SK-N-MC (cell line): ENCODE data around the gene ANKRD40CL.

Experiments used
- EZH2 ChIP-seq: fragments of 200-600 bp; sonication (generic); IDR thresholded peaks from one replicate; pipeline ENCODE4 v1.6.1; 2017; ENCODE audit warnings: antibody characterized with exemption
- FOXP2 ChIP-seq: optimal IDR thresholded peaks from 2 replicates; pipeline ENCODE3; 2011; ENCODE audit warnings: mild to moderate bottlenecking, moderate library complexity; ENCODE audit not compliant: insufficient read depth; ENCODE audit errors: extremely low read length, control extremely low read depth
- POLR2AphosphoS5 ChIP-seq: IDR thresholded peaks from 2 replicates; pipeline ENCODE4 v1.6.1; 2012; ENCODE audit warnings: mild to moderate bottlenecking, low read depth, low read length, borderline replicate concordance

GRCh38 chr17:50762177-50762576 lies 5.1 kb downstream of the ANKRD40CL start:
- TF ChIP-seq EZH2 (no peak), POLR2AphosphoS5 (no peak), FOXP2 (no peak)
